CD4-positive, alpha-beta T cell treated with Interleukin-21 for 1 hour (primary cell): ENCODE data around the gene AHRR.
"Not testable (repeated sequence)": the region's sequence is repeated elsewhere in the genome, so short reads cannot be mapped to it uniquely, and the experiment has no call there.

Source experiments
- DNase-seq: peaks from one replicate; pipeline ENCODE4 v3.0.0-alpha.2; 2020

The AHRR gene

GRCh38 chr5:478369-478981 lies 157.0 kb downstream of the AHRR start:
- no peak for DNase-seq

DNA sequence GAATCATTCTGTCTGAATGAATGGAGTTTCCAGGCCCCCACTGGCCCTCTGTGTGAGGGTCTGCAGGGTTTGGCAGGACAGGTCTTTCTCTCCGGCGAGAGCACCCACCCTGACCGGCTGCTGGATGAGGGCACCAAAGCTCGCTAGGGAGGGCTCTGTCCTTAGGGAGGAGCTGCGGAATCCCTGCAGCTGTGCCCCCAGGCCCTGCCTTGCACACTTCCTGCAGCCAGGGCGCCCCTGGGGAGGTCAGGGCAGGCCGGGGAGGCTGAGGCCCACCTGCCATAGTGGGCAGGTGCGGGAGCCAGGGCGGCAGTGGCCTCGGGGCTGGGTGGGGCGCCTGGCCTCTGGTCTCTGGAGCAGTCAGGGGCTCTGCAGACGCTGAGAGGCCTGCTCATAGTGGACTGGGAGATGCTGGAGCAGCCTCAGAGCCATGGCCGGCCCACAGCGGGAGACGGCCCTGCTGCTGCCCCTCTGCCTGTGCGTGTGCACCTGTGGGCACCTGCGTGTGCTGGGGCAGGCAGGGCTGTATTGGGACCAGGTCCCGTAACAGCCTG lies 157.5 kb downstream of the AHRR start:
- DNase-seq: no peak

DNA sequence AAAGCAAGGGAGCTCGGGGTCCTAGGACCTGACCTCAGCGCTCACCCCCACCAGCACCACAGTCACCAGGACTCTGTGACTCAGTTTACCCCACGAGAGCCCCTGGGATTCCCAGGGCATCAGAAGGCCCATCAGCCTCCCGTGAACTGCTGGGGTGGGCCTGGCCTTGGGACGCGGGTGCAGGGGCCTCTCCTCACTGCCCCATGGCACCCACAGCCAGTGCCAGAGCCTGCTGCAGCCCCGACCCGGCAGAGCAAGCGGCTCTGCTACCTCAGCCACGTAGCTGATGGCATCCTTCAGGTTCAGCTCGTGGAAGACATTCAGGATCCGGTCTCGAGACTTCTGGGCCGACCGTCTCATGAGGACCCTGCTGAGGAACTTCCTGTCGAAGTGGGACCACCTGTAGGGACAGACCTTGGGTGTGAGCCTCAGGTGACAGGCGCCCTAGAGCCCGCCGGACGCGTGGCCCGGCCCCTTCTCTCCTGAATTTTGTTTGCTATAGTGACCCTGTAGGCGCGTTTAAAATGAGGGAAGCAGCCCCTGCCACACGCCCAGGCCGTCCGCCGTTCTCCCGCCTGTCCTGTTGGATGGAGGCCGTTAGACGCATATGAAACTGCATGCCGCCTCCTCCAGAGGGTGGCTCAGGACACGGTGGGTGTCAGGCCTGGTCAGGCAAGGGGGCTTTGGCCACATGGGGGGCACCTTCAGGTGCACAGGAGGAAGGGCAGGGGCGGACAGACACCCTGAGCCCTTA lies 158.2 kb downstream of the AHRR start:
- DNase-seq: no peak

DNA sequence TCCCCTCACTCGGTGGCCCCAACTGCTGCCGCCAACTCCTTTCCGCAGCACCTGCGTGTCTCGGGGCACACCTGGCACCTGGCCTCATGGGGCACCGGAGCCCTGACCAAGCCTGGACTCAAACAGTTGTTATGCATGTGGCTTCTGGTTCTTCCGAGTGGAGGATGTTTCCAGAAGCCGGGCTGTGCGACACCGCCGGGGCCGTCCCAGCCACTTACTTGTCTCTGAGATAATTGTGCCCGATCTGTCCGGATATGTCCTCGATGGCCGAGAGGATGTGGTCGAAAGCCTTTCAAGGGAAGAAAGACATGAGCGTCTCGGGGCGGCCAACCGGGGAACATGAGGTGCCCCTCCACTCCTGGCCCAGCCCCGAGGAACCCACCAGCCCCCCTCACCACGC lies 159.8 kb downstream of the AHRR start:
- DNase-seq: no peak

- no peak for DNase-seq
Measured at GRCh38 chr5:482021-482420, 160.5 kb downstream of the AHRR start.

- no peak for DNase-seq
Measured at GRCh38 chr5:482506-482905, 161.0 kb downstream of the AHRR start.

- DNase-seq: no peak
Measured at GRCh38 chr5:483011-483410, 161.5 kb downstream of the AHRR start.

GRCh38 chr5:483434-484140 lies 162.1 kb downstream of the AHRR start:
- DNase-seq: no peak

DNA sequence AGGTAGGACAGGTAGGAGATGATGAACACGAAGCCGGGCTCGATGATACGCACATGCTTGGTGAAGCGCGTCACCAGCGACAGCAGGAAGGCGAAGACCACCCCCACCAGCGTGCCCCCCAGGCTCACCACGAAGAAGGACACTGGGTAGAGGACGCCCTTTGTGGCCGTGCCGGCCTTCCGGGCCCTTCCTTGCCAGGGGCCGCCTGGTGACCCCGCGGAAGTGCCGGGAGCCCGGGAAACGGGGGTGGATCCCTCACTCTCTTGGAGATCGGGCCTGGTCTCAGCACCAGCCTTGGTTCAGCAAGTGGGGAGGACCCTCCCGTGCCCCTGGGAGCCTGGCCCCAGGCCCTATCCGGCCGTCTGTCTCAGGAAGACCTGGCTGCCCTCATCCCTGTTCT lies 163.0 kb downstream of the AHRR start:
- DNase-seq: no peak

DNA sequence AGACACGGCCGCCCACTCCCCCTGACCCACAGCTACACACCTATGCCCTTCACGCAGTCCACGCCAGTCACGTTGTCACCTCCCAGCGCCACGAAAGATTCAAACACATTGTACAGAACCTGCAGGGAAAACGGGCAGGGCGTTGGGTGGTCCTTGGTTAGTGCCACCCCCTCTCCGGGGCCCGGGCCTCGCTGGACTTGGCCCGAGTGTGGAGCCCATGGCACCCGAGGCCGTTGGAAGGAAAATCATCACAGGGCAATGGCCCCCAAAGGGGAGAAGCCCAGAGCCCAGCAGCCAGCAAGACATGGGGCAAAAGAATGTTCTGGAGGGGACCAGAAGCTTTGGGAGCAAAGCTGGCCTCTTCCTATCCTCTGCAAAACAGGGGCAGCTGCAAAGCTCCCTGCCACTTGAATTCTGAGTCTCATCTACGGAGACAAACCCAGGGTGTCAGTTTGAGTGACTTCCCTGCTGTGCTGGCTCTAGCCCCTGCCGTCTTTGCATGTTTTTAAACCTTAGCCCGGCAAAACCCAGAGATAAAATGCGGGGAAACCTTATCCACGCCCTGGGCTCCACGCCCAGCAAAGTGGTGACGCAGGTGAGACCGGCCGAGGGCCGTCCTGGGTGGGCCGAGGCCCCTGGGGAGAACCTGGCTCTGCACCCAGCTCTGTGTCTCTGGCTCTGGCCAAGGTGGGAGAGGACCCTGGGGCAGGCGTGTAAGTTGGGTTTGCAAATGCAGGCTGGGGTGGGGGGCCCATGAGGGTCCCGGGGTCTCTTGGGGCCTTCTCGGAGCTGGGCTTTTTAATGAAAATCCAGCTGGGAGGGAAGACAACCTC lies 163.8 kb downstream of the AHRR start:
- no peak for DNase-seq

DNA sequence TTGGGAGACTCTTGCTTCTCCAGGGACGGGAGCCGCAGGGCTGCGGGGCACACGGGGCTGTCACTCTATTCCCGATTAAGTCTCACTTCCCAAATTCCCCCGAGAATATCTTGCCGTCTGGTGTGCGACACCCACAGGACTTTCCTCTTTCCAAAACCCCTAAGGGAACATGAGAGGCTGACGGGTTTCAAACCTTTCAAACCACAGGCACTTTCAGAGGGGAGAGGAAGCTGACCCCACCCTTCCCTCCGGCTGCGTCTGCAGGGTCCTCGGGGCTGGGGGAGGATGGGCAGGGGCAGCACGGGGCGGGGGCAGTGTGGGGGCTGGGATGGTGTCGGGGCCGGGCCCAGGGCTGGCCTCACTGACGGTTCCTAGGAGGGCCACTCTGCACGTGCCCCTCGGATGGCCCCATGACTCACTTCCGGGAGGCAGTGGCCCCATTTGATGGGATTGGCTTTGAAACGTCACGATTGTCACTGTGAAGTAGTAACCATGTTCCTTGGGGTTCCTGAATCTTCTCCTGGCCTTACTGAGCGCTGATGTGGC lies 164.5 kb downstream of the AHRR start:
- DNase-seq: no peak

DNA sequence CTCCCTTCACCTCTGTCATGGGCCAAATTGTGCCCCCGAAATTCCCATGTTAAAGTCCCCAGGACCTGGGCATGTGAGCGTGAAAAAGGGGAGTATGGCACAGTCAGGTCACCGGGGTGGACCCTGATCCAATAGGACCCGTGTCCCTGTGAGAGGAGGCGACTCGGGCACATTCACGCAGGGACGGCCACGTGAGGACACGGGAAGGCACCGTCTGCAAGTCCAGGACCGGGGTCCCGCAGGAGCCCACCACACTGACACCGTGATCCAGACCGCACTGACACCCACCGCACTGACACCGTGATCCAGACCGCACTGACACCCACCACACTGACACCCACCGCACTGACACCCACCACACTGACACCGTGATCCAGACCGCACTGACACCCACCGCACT lies 165.1 kb downstream of the AHRR start:
- DNase-seq: not testable (repeated sequence)
